ENCODE data around the gene NRXN3.

Gene NRXN3

GRCh38 chr14:79395061-79395460 lies 1224.9 kb downstream of the NRXN3 start:
- no peak overlapping the region for H3K27ac ChIP-seq (ENCODE audit: low read depth, low read length)

GRCh38 chr14:79404874-79405511 lies 1234.8 kb downstream of the NRXN3 start:
- H3K9ac ChIP-seq (ENCODE audit: low read length in 5 of 5): no peak overlapping the region
- H3K27ac ChIP-seq (ENCODE audit: low read depth, low read length): no peak overlapping the region
- H3K36me3 ChIP-seq (ENCODE audit: control insufficient read depth in 5 of 5, insufficient read depth in 5 of 5, low read length in 5 of 5): no peaks in the 10 kb centered on the region
- no peaks in the 10 kb centered on the region for H3K4me1 ChIP-seq (ENCODE audit: control insufficient read depth in 5 of 5, insufficient read depth in 5 of 5, low read length in 5 of 5)
- no peaks in the 10 kb centered on the region for H3K9me3 ChIP-seq (ENCODE audit: control insufficient read depth in 5 of 5, low read length in 5 of 5)
- H3K4me3 ChIP-seq (ENCODE audit: low read depth in 1 of 5, low read length in 5 of 5): no peak overlapping the region
- no peaks in the 10 kb centered on the region for H3K27me3 ChIP-seq (ENCODE audit: control insufficient read depth in 5 of 5, insufficient read depth in 4 of 5, low read length in 5 of 5)

More at GRCh38 chr14:79395061-79395460, 1224.9 kb downstream of the NRXN3 start:
- H3K9ac ChIP-seq (ENCODE audit: low read length in 5 of 5): no peak overlapping the region
- no peak overlapping the region for H3K4me3 ChIP-seq (ENCODE audit: low read depth in 1 of 5, low read length in 5 of 5)
- no peaks in the 10 kb centered on the region for H3K9me3 ChIP-seq (ENCODE audit: control insufficient read depth in 5 of 5, low read length in 5 of 5)
- H3K27me3 ChIP-seq (ENCODE audit: control insufficient read depth in 5 of 5, insufficient read depth in 4 of 5, low read length in 5 of 5): no peaks in the 10 kb centered on the region
- peaks cover 0 to 5% (median 0%) of the 10 kb centered on the region in 5 donors for H3K4me1 ChIP-seq (ENCODE audit: control insufficient read depth in 5 of 5, insufficient read depth in 5 of 5, low read length in 5 of 5)
- H3K36me3 ChIP-seq (ENCODE audit: control insufficient read depth in 5 of 5, insufficient read depth in 5 of 5, low read length in 5 of 5): no peaks in the 10 kb centered on the region

- H3K4me3 ChIP-seq (ENCODE audit: low read depth in 1 of 5, low read length in 5 of 5): no peak overlapping the region
- H3K4me1 ChIP-seq (ENCODE audit: control insufficient read depth in 5 of 5, insufficient read depth in 5 of 5, low read length in 5 of 5): no peaks in the 10 kb centered on the region
- H3K27ac ChIP-seq (ENCODE audit: low read depth, low read length): no peak overlapping the region
- no peak overlapping the region for H3K9ac ChIP-seq (ENCODE audit: low read length in 5 of 5)
- no peaks in the 10 kb centered on the region for H3K9me3 ChIP-seq (ENCODE audit: control insufficient read depth in 5 of 5, low read length in 5 of 5)
- no peaks in the 10 kb centered on the region for H3K36me3 ChIP-seq (ENCODE audit: control insufficient read depth in 5 of 5, insufficient read depth in 5 of 5, low read length in 5 of 5)
- no peaks in the 10 kb centered on the region for H3K27me3 ChIP-seq (ENCODE audit: control insufficient read depth in 5 of 5, insufficient read depth in 4 of 5, low read length in 5 of 5)
Measured at GRCh38 chr14:79405512-79405910, 1235.3 kb downstream of the NRXN3 start.

GRCh38 chr14:79407572-79407971 lies 1237.4 kb downstream of the NRXN3 start:
- Histone ChIP-seq H3K36me3 (ENCODE audit: control insufficient read depth in 5 of 5, insufficient read depth in 5 of 5, low read length in 5 of 5) (no peaks in the 10 kb centered on the region), H3K27ac (ENCODE audit: low read depth, low read length) (no peak overlapping the region), H3K9me3 (ENCODE audit: control insufficient read depth in 5 of 5, low read length in 5 of 5) (no peaks in the 10 kb centered on the region), H3K4me3 (ENCODE audit: low read depth in 1 of 5, low read length in 5 of 5) (no peak overlapping the region), H3K9ac (ENCODE audit: low read length in 5 of 5) (no peak overlapping the region), H3K27me3 (ENCODE audit: control insufficient read depth in 5 of 5, insufficient read depth in 4 of 5, low read length in 5 of 5) (no peaks in the 10 kb centered on the region), H3K4me1 (ENCODE audit: control insufficient read depth in 5 of 5, insufficient read depth in 5 of 5, low read length in 5 of 5) (no peaks in the 10 kb centered on the region)

GRCh38 chr14:79408696-79409095 lies 1238.5 kb downstream of the NRXN3 start:
- no peaks in the 10 kb centered on the region for H3K9me3 ChIP-seq (ENCODE audit: control insufficient read depth in 5 of 5, low read length in 5 of 5)
- H3K36me3 ChIP-seq (ENCODE audit: control insufficient read depth in 5 of 5, insufficient read depth in 5 of 5, low read length in 5 of 5): no peaks in the 10 kb centered on the region
- H3K27ac ChIP-seq (ENCODE audit: low read depth, low read length): no peak overlapping the region
- H3K4me1 ChIP-seq (ENCODE audit: control insufficient read depth in 5 of 5, insufficient read depth in 5 of 5, low read length in 5 of 5): no peaks in the 10 kb centered on the region
- H3K9ac ChIP-seq (ENCODE audit: low read length in 5 of 5): no peak overlapping the region
- H3K4me3 ChIP-seq (ENCODE audit: low read depth in 1 of 5, low read length in 5 of 5): no peak overlapping the region
- no peaks in the 10 kb centered on the region for H3K27me3 ChIP-seq (ENCODE audit: control insufficient read depth in 5 of 5, insufficient read depth in 4 of 5, low read length in 5 of 5)

GRCh38 chr14:79411403-79412174 lies 1241.4 kb downstream of the NRXN3 start:
- Histone ChIP-seq H3K9me3 (ENCODE audit: control insufficient read depth in 5 of 5, low read length in 5 of 5) (peaks cover 0 to under 1% (median 0%) of the 10 kb centered on the region in 5 donors), H3K27me3 (ENCODE audit: control insufficient read depth in 5 of 5, insufficient read depth in 4 of 5, low read length in 5 of 5) (no peaks in the 10 kb centered on the region), H3K9ac (ENCODE audit: low read length in 5 of 5) (no peak overlapping the region), H3K27ac (ENCODE audit: low read depth, low read length) (no peak overlapping the region), H3K4me3 (ENCODE audit: low read depth in 1 of 5, low read length in 5 of 5) (no peak overlapping the region), H3K4me1 (ENCODE audit: control insufficient read depth in 5 of 5, insufficient read depth in 5 of 5, low read length in 5 of 5) (no peaks in the 10 kb centered on the region), H3K36me3 (ENCODE audit: control insufficient read depth in 5 of 5, insufficient read depth in 5 of 5, low read length in 5 of 5) (no peaks in the 10 kb centered on the region)

- no peaks in the 10 kb centered on the region for H3K4me1 ChIP-seq (ENCODE audit: control insufficient read depth in 5 of 5, insufficient read depth in 5 of 5, low read length in 5 of 5)
- no peak overlapping the region for H3K4me3 ChIP-seq (ENCODE audit: low read depth in 1 of 5, low read length in 5 of 5)
- no peak overlapping the region for H3K9ac ChIP-seq (ENCODE audit: low read length in 5 of 5)
- H3K36me3 ChIP-seq (ENCODE audit: control insufficient read depth in 5 of 5, insufficient read depth in 5 of 5, low read length in 5 of 5): no peaks in the 10 kb centered on the region
- H3K27me3 ChIP-seq (ENCODE audit: control insufficient read depth in 5 of 5, insufficient read depth in 4 of 5, low read length in 5 of 5): no peaks in the 10 kb centered on the region
- H3K9me3 ChIP-seq (ENCODE audit: control insufficient read depth in 5 of 5, low read length in 5 of 5): peaks cover 0 to 2% (median 0%) of the 10 kb centered on the region in 5 donors
- H3K27ac ChIP-seq (ENCODE audit: low read depth, low read length): no peak overlapping the region
Measured at GRCh38 chr14:79412822-79413221, 1242.6 kb downstream of the NRXN3 start.

GRCh38 chr14:79413734-79414428 lies 1243.7 kb downstream of the NRXN3 start:
- H3K9me3 ChIP-seq (ENCODE audit: control insufficient read depth in 5 of 5, low read length in 5 of 5): peaks cover 0 to 2% (median 0%) of the 10 kb centered on the region in 5 donors
- no peaks in the 10 kb centered on the region for H3K27me3 ChIP-seq (ENCODE audit: control insufficient read depth in 5 of 5, insufficient read depth in 4 of 5, low read length in 5 of 5)
- H3K4me1 ChIP-seq (ENCODE audit: control insufficient read depth in 5 of 5, insufficient read depth in 5 of 5, low read length in 5 of 5): no peaks in the 10 kb centered on the region
- no peak overlapping the region for H3K9ac ChIP-seq (ENCODE audit: low read length in 5 of 5)
- H3K36me3 ChIP-seq (ENCODE audit: control insufficient read depth in 5 of 5, insufficient read depth in 5 of 5, low read length in 5 of 5): no peaks in the 10 kb centered on the region
- H3K27ac ChIP-seq (ENCODE audit: low read depth, low read length): no peak overlapping the region
- no peak overlapping the region for H3K4me3 ChIP-seq (ENCODE audit: low read depth in 1 of 5, low read length in 5 of 5)

GRCh38 chr14:79415726-79416125 lies 1245.6 kb downstream of the NRXN3 start:
- Histone ChIP-seq H3K4me1 (ENCODE audit: control insufficient read depth in 5 of 5, insufficient read depth in 5 of 5, low read length in 5 of 5) (no peaks in the 10 kb centered on the region), H3K27me3 (ENCODE audit: control insufficient read depth in 5 of 5, insufficient read depth in 4 of 5, low read length in 5 of 5) (no peaks in the 10 kb centered on the region), H3K9ac (ENCODE audit: low read length in 5 of 5) (no peak overlapping the region), H3K36me3 (ENCODE audit: control insufficient read depth in 5 of 5, insufficient read depth in 5 of 5, low read length in 5 of 5) (no peaks in the 10 kb centered on the region), H3K9me3 (ENCODE audit: control insufficient read depth in 5 of 5, low read length in 5 of 5) (peaks cover 0 to 2% (median 0%) of the 10 kb centered on the region in 5 donors), H3K4me3 (ENCODE audit: low read depth in 1 of 5, low read length in 5 of 5) (no peak overlapping the region), H3K27ac (ENCODE audit: low read depth, low read length) (no peak overlapping the region)

- Histone ChIP-seq H3K36me3 (ENCODE audit: control insufficient read depth in 5 of 5, insufficient read depth in 5 of 5, low read length in 5 of 5) (no peaks in the 10 kb centered on the region), H3K9ac (ENCODE audit: low read length in 5 of 5) (no peak overlapping the region), H3K4me1 (ENCODE audit: control insufficient read depth in 5 of 5, insufficient read depth in 5 of 5, low read length in 5 of 5) (no peaks in the 10 kb centered on the region)
Measured at GRCh38 chr14:79417961-79418360, 1247.8 kb downstream of the NRXN3 start.

More at GRCh38 chr14:79417961-79418360, 1247.8 kb downstream of the NRXN3 start:
- Histone ChIP-seq H3K9me3 (ENCODE audit: control insufficient read depth in 5 of 5, low read length in 5 of 5) (peaks cover 0 to 2% (median 0%) of the 10 kb centered on the region in 5 donors), H3K27ac (ENCODE audit: low read depth, low read length) (no peak overlapping the region), H3K27me3 (ENCODE audit: control insufficient read depth in 5 of 5, insufficient read depth in 4 of 5, low read length in 5 of 5) (no peaks in the 10 kb centered on the region), H3K4me3 (ENCODE audit: low read depth in 1 of 5, low read length in 5 of 5) (no peak overlapping the region)
